Measurements from ENCODE around the gene SLC4A8.

GRCh38 chr12:51407604-51408003, 17.0 kb upstream of the SLC4A8 start:
- TF ChIP-seq, protein P1, sequence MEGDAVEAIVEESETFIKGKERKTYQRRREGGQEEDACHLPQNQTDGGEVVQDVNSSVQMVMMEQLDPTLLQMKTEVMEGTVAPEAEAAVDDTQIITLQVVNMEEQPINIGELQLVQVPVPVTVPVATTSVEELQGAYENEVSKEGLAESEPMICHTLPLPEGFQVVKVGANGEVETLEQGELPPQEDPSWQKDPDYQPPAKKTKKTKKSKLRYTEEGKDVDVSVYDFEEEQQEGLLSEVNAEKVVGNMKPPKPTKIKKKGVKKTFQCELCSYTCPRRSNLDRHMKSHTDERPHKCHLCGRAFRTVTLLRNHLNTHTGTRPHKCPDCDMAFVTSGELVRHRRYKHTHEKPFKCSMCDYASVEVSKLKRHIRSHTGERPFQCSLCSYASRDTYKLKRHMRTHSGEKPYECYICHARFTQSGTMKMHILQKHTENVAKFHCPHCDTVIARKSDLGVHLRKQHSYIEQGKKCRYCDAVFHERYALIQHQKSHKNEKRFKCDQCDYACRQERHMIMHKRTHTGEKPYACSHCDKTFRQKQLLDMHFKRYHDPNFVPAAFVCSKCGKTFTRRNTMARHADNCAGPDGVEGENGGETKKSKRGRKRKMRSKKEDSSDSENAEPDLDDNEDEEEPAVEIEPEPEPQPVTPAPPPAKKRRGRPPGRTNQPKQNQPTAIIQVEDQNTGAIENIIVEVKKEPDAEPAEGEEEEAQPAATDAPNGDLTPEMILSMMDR (conservative IDR thresholded peaks at IDR 0.05) = no peak
- no peak for TF ChIP-seq ZFX (IDR thresholded peaks at IDR 0.05)
